Testis (tissue), 2 donors: ENCODE data around the gene OR8S1.
"Not testable (repeated sequence)": the region's sequence is repeated elsewhere in the genome, so short reads cannot be mapped to it uniquely, and the experiment has no call there.

Source experiments
- CTCF ChIP-seq, 3 experiments: fragments of 450-650 bp in 2 of 3; fragments of 200-600 bp in 1 of 3; sonication (generic) in 1 of 3; IDR thresholded peaks; one replicate each; pipeline ENCODE4 v1.5.1; 2016 to 2019; ENCODE audit warnings: antibody characterized with exemption in 3 of 3, mild to moderate bottlenecking in 2 of 3, moderate library complexity in 1 of 3
- POLR2A ChIP-seq: fragments of 450-650 bp; IDR thresholded peaks from one replicate; pipeline ENCODE4 v1.6.1; 2017; ENCODE audit warnings: antibody characterized with exemption, mild to moderate bottlenecking, moderate library complexity

GRCh38 chr12:48551636-48552035 is 26.2 kb downstream of the OR8S1 start:
- TF ChIP-seq CTCF (IDR thresholded peaks at IDR 0.05); POLR2A: not testable (repeated sequence)
